HT-29 (cell line): ENCODE measurements around the gene C3orf80. TPM values are rescaled to one million over a fixed set of nuclear protein-coding genes. Genes with fewer than 3 reads are reported as not detected.

ENCODE experiments used
- total RNA-seq: library from RNA; depleted of rRNA; stranded (reverse); fragments of >200 nt; shearing (Covaris generic); gene quantifications from 2 replicates; pipeline ENCODE4 v1.2.3, GENCODE V29; 2014; rRNA removed

The C3orf80 gene
- total RNA-seq, 1 experiment from 2014 or later, result not detected

Other genes with a start within 250 kb of the C3orf80 start
- 0.34 TPM in 1 of 2 replicates, not detected in the other for gene IL12A, start 236.6 kb upstream of the C3orf80 start, total RNA-seq
- gene IFT80, start 173.8 kb downstream of the C3orf80 start, total RNA-seq, result 7.8 and 10.5 TPM in 2 replicates
- 70.2 and 87.6 TPM in 2 replicates for gene SMC4, start 174.2 kb downstream of the C3orf80 start, total RNA-seq
- 5.1 and 6.1 TPM in 2 replicates for gene TRIM59, start 224.4 kb downstream of the C3orf80 start, total RNA-seq